Upper lobe of left lung (tissue), 4 donors: ENCODE data around the gene XYLT1.

ENCODE experiments used
- CTCF ChIP-seq, 6 experiments: fragments of 450-650 bp in 4 of 6; fragments of 200-600 bp in 2 of 6; sonication (generic) in 2 of 6; IDR thresholded peaks; one replicate each; pipeline ENCODE4 v1.5.1; 2016 to 2019; ENCODE audit warnings: antibody characterized with exemption in 6 of 6
- EP300 ChIP-seq, 4 donors: sonication (generic); formaldehyde crosslinking; IDR thresholded peaks; one replicate each; pipeline ENCODE4 v1.5.1; 2017; ENCODE audit warnings: antibody characterized with exemption in 4 of 4, control low read depth in 2 of 4
- POLR2A ChIP-seq, 4 donors: fragments of 450-650 bp; IDR thresholded peaks; one replicate each; pipeline ENCODE4 v1.5.1; 2016 to 2017; ENCODE audit warnings: antibody characterized with exemption in 4 of 4, mild to moderate bottlenecking in 2 of 4
- POLR2AphosphoS5 ChIP-seq, 2 donors: sonication (generic); formaldehyde crosslinking; IDR thresholded peaks; one replicate each; pipeline ENCODE4 v1.5.1; 2017; ENCODE audit warnings: antibody characterized with exemption in 2 of 2

- TF ChIP-seq CTCF (IDR thresholded peaks at IDR 0.05) (no peak), POLR2AphosphoS5 (IDR thresholded peaks at IDR 0.05) (no peak), POLR2A (IDR thresholded peaks at IDR 0.05) (no peak), EP300 (IDR thresholded peaks at IDR 0.05) (no peak)
These were observed 167.7 kb downstream of the XYLT1 start for GRCh38 chr16:17303101-17303500.
